A549 (cell line): ENCODE measurements around the gene CCDC154. TPM values are rescaled to one million over a fixed set of nuclear protein-coding genes. Genes with fewer than 3 reads are reported as not detected.

ENCODE experiments used
- ATAC-seq, 2 experiments: fragments of 200-7000 bp in 1 of 2; fragments of >200 bp in 1 of 2; cut with Nextera tagmentation in 1 of 2; cut with Tn5 transposase in 1 of 2; 3 replicates each; pipeline versions ENCODE4 v1.8.0 to v1.9.1; 2018 to 2020; ENCODE audit warnings: mild to moderate bottlenecking in 1 of 2, moderate library complexity in 1 of 2
- CTCF ChIA-PET: fragments of 300-600 bp; sonication (Branson Sonifier 250); formaldehyde crosslinking; extraction: SDS; loops from one replicate; lab custom pipeline; 2021; ENCODE audit warnings: antibody characterized with exemption, inconsistent platforms; lab: Yijun Ruan, JAX
- POLR2A ChIA-PET: fragments of 350-600 bp; formaldehyde crosslinking; extraction: SDS; loops from one replicate; lab custom pipeline; 2021; ENCODE audit warnings: antibody characterized with exemption, inconsistent platforms; lab: Yijun Ruan, JAX
- DNase-seq, 2 experiments: peaks; one replicate each; pipeline versions ENCODE4 v3.0.0 to v3.0.0-alpha.2; 2011 to 2016; ENCODE audit warnings: low read depth in 1 of 2, low spot score in 1 of 2
- FAIRE-seq: peaks from 2 replicates; lab custom pipeline; 2011; peaks lifted over from hg19 to GRCh38; lab: Jason Lieb, UNC
- H3K27ac ChIP-seq, 2 experiments: fragments of >200 bp; sonication (Bioruptor Twin); formaldehyde crosslinking; 3 replicates each; pipeline ENCODE4 v1.5.1; 2016 to 2017
- H3K4me1 ChIP-seq: fragments of >200 bp; sonication (Bioruptor Twin); formaldehyde crosslinking; 3 replicates; pipeline ENCODE4 v1.6.1; 2016
- H3K4me2 ChIP-seq: fragments of >200 bp; sonication (Bioruptor Twin); formaldehyde crosslinking; 3 replicates; pipeline ENCODE4 v1.6.1; 2016
- H3K4me3 ChIP-seq: fragments of >200 bp; sonication (Bioruptor Twin); formaldehyde crosslinking; 3 replicates; pipeline ENCODE4 v1.5.1; 2016
- H3K9me3 ChIP-seq: fragments of >200 bp; sonication (Bioruptor Twin); formaldehyde crosslinking; 3 replicates; pipeline ENCODE4 v1.6.1; 2016
- BHLHE40 ChIP-seq: IDR thresholded peaks from 2 replicates; pipeline ENCODE4 v1.6.1; 2012; ENCODE audit warnings: low read depth, low read length, inconsistent platforms
- CHD2 ChIP-seq: fragments of 150-350 bp; IDR thresholded peaks from 2 replicates; pipeline ENCODE4 v1.6.1; 2014; ENCODE audit warnings: low read length; ENCODE audit not compliant: partially characterized antibody
- ESRRA ChIP-seq: fragments of 150-350 bp; IDR thresholded peaks from 2 replicates; pipeline ENCODE4 v1.6.1; 2014; ENCODE audit warnings: mild to moderate bottlenecking, low read length, borderline replicate concordance
- FOSB ChIP-seq: fragments of 250-450 bp; sonication (Bioruptor Pico); IDR thresholded peaks from 2 replicates; pipeline ENCODE4 v1.5.0; 2020; ENCODE audit warnings: mild to moderate bottlenecking, moderate library complexity
- GATA3 ChIP-seq: IDR thresholded peaks from 2 replicates; pipeline ENCODE4 v1.6.1; 2012; ENCODE audit warnings: borderline replicate concordance
- HOXA7 ChIP-seq: fragments of 250-450 bp; sonication (Bioruptor Pico); IDR thresholded peaks from 2 replicates; pipeline ENCODE4 v1.5.0; 2020; ENCODE audit warnings: mild to moderate bottlenecking, moderate library complexity
- HOXB5 ChIP-seq: fragments of 250-450 bp; sonication (Bioruptor Pico); IDR thresholded peaks from 2 replicates; pipeline ENCODE4 v1.5.0; 2020; ENCODE audit warnings: mild to moderate bottlenecking, moderate library complexity
- KDM1A ChIP-seq: fragments of 200-600 bp; sonication (generic); IDR thresholded peaks from 2 replicates; pipeline ENCODE4 v1.6.1; 2016; ENCODE audit warnings: low read depth, mild to moderate bottlenecking
- MAX ChIP-seq: IDR thresholded peaks from 2 replicates; pipeline ENCODE4 v1.6.1; 2012
- MYC ChIP-seq: IDR thresholded peaks from 2 replicates; pipeline ENCODE4 v1.6.1; 2012; ENCODE audit warnings: mild to moderate bottlenecking, inconsistent platforms, low read length, improper control_type of control experiment, borderline replicate concordance
- PBX3 ChIP-seq: IDR thresholded peaks from 2 replicates; pipeline ENCODE4 v1.6.1; 2012
- POLR2A ChIP-seq: IDR thresholded peaks from 2 replicates; pipeline ENCODE4 v1.6.1; 2012; ENCODE audit warnings: mild to moderate bottlenecking, low read length
- RARB ChIP-seq: fragments of 250-450 bp; sonication (Bioruptor Pico); IDR thresholded peaks from 2 replicates; pipeline ENCODE4 v1.8.0; 2021; ENCODE audit warnings: mild to moderate bottlenecking, moderate library complexity
- RFX5 ChIP-seq: fragments of 450-650 bp; IDR thresholded peaks from 2 replicates; pipeline ENCODE4 v1.7.1; 2014; ENCODE audit warnings: antibody characterized with exemption, mild to moderate bottlenecking, moderate library complexity
- SMC3 ChIP-seq: fragments of >200 bp; sonication (Bioruptor Twin); formaldehyde crosslinking; IDR thresholded peaks from 3 replicates; pipeline ENCODE4 v1.6.1; 2018; ENCODE audit warnings: inconsistent platforms
- TFCP2L1 ChIP-seq: fragments of 250-450 bp; sonication (Bioruptor Pico); IDR thresholded peaks from 2 replicates; pipeline ENCODE4 v1.5.0; 2021; ENCODE audit warnings: mild to moderate bottlenecking
- ZFP36 ChIP-seq: fragments of 450-650 bp; IDR thresholded peaks from 2 replicates; pipeline ENCODE4 v1.6.1; 2014; ENCODE audit warnings: borderline replicate concordance; ENCODE audit not compliant: partially characterized antibody
- ZNF302 ChIP-seq: fragments of 250-450 bp; sonication (Bioruptor Pico); IDR thresholded peaks from 2 replicates; pipeline ENCODE4 v1.9.0; 2021; ENCODE audit warnings: inconsistent platforms, mild to moderate bottlenecking, moderate library complexity
- WGBS: methylation state at CpG from one replicate; pipeline ENCODE4 v1.1.6; 2017; ENCODE audit errors: missing lambda C conversion rate; 5-methylcytosine and 5-hydroxymethylcytosine counted together
- polyA plus RNA-seq, 4 experiments: library from polyadenylated mRNA; depleted of rRNA in 3 of 4; stranded (reverse); fragments of >200 nt; fragmentation: RNase III in 1 of 4; extraction: RNeasy Plus Mini Kit Qiagen cat#74134 plus additional on column Dnase treatment in 1 of 4; gene quantifications; 2 replicates in 3 of 4; 3 replicates in 1 of 4; pipeline ENCODE4 v1.2.3, GENCODE V29; 2011 to 2017
- TF ChIP-seq, protein P1 (sequence below): fragments of 450-650 bp; IDR thresholded peaks from 2 replicates; pipeline ENCODE4 v1.6.1; 2014; ENCODE audit warnings: antibody characterized with exemption
- TF ChIP-seq, protein P2 (sequence below): fragments of 250-450 bp; sonication (Bioruptor Pico); IDR thresholded peaks from 2 replicates; pipeline ENCODE4 v1.5.0; 2020; ENCODE audit warnings: low read depth, mild to moderate bottlenecking, moderate library complexity

CCDC154 gene
- polyA plus RNA-seq, 2 of the 4 experiments (the other 2 are of a cell fraction) = 0.16 to 0.74 TPM

GRCh38 chr16:1459967-1460366 lies 15.6 kb upstream of the CCDC154 start:
- 88% methylated on average over 10 of the region's 10 CpGs for WGBS
- no peak for FAIRE-seq
- DNase-seq = no peak
- ChIA-PET POLR2A (interaction anchor here (0.7 kb wide), 1 partner anchor 1561 kb away, joined by 3 read pairs; no protein-coding TSS in a partner anchor), CTCF (interaction anchor here (0.9 kb wide), 1 partner anchor 13 kb away, joined by 3 read pairs; no protein-coding TSS in a partner anchor)
- Histone ChIP-seq H3K4me2 (no peak overlapping the region), H3K9me3 (no peaks in the 10 kb centered on the region), H3K4me3 (no peak overlapping the region), H3K4me1 (no peaks in the 10 kb centered on the region), H3K27ac (no peak overlapping the region)
- TF ChIP-seq ZNF302 (no peak), KDM1A (no peak), TFCP2L1 (CRISPR knock-in tag) (no peak), FOSB (no peak), ZFP36 (no peak), PBX3 (no peak), MYC (no peak), RARB (CRISPR knock-in tag) (no peak)
- no peak for ATAC-seq

- POLR2A ChIA-PET = interaction anchor here (0.6 kb wide), 1 partner anchor 387 kb away, joined by 3 read pairs; no protein-coding TSS in a partner anchor
- no peak for TF ChIP-seq SMC3
- FAIRE-seq (no peak), ATAC-seq (0 out of 6 replicates have a peak, but pooled peaks of 1 of the 2 experiments have one; percentile 11), DNase-seq (no peak)
- no peak overlapping the region for H3K4me3 ChIP-seq
- H3K27ac ChIP-seq = no peak overlapping the region
- H3K4me1 ChIP-seq = no peaks in the 10 kb centered on the region
- H3K9me3 ChIP-seq = no peaks in the 10 kb centered on the region
- H3K4me2 ChIP-seq = no peak overlapping the region
- CTCF ChIA-PET = interaction anchor here (1.0 kb wide), 1 partner anchor 79 kb away, joined by 5 read pairs; no protein-coding TSS in a partner anchor
- 94% methylated on average over 11 of the region's 14 CpGs for WGBS
Measured at GRCh38 chr16:1458977-1459341, 14.6 kb upstream of the CCDC154 start.

DNA sequence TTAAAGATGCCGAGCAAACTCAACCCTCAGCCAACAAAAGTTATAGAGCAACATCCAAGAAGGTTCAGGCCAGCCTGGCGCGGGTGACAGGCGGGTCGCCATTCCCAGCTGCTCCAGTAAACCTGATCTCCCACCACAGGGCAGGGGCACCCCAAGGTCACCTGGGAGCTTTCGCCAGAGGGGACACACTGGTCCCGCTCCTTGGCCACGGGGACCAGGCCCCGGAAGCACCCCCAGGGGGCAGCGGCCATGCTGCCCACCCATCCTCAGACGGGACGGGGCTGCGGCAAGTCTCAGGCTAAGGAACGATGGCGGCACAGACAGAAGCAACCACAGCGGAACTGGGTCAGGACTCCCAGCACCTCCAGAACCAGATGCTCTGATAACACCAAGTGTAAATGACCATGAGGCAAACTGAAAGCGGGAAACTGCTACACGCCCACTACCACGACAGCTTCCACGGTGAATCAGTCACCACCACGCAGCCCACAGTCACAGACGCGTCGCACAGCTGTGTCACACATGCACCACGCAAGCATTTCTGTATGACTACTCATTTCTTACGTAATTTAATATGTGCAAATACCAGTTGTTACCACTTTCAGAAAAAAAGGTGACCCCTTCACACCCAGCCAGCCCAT lies 14.1 kb upstream of the CCDC154 start:
- no peak for ATAC-seq
- ChIA-PET POLR2A (interaction anchor here (0.6 kb wide), 1 partner anchor 388 kb away, joined by 3 read pairs; no protein-coding TSS in a partner anchor), CTCF (no interaction called here)
- Histone ChIP-seq H3K4me2 (no peak overlapping the region), H3K9me3 (no peaks in the 10 kb centered on the region), H3K27ac (no peak overlapping the region), H3K4me1 (no peaks in the 10 kb centered on the region), H3K4me3 (no peak overlapping the region)
- DNase-seq = no peak
- FAIRE-seq = no peak
- TF ChIP-seq POLR2A (no peak), KDM1A (no peak)
- TF ChIP-seq, protein P1, sequence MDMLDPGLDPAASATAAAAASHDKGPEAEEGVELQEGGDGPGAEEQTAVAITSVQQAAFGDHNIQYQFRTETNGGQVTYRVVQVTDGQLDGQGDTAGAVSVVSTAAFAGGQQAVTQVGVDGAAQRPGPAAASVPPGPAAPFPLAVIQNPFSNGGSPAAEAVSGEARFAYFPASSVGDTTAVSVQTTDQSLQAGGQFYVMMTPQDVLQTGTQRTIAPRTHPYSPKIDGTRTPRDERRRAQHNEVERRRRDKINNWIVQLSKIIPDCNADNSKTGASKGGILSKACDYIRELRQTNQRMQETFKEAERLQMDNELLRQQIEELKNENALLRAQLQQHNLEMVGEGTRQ = no peak
- WGBS = 92% methylated on average over 25 of the region's 26 CpGs

DNA sequence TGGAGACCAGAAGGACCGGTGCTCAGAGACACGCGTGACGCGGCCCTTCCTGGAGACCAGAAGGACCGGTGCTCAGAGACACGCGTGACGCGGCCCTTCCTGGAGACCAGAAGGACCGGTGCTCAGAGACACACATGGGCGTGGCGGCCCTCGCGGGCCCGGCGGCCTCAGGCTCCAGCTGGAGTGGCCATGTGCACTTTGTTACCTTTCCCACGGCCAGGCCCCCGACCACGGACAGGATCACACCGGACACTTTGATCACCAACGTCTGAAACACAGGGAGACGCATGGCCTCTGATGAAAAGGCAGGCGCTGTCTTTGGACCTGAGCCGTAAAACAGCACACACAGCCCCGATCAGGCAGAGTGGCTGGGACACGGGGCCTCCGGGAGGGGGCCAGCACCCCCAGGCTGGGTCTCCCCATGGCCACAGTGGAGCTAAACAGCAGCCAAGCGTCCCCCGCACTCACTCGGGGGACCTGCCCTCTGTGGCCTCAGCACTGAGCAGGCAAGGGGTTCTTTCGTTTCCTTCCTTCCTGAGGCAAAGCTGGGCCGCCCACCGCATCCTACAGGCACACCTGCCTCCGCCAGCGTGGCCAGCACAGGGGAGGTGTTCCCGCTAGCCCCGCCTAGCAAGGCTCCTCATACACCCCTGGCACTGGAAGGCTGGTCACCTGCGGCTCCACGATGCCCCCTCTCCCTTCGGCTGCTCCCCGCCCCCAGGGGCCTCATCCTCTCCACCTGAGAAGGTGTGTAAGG lies 13.3 kb upstream of the CCDC154 start:
- 92% methylated on average over 40 of the region's 42 CpGs for WGBS
- ChIA-PET CTCF (no interaction called here), POLR2A (no interaction called here)
- DNase-seq = no peak
- no peaks in the 10 kb centered on the region for H3K4me1 ChIP-seq
- TF ChIP-seq MAX (no peak), BHLHE40 (no peak), ESRRA (no peak), TFCP2L1 (CRISPR knock-in tag) (no peak), HOXA7 (CRISPR knock-in tag) (no peak), HOXB5 (CRISPR knock-in tag) (no peak), GATA3 (no peak), CHD2 (no peak), RFX5 (no peak)
- TF ChIP-seq, protein P2, sequence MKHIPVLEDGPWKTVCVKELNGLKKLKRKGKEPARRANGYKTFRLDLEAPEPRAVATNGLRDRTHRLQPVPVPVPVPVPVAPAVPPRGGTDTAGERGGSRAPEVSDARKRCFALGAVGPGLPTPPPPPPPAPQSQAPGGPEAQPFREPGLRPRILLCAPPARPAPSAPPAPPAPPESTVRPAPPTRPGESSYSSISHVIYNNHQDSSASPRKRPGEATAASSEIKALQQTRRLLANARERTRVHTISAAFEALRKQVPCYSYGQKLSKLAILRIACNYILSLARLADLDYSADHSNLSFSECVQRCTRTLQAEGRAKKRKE (CRISPR knock-in tag) = no peak
- no peaks in the 10 kb centered on the region for H3K9me3 ChIP-seq
- H3K4me3 ChIP-seq = no peak overlapping the region
- no peak for ATAC-seq
- H3K4me2 ChIP-seq = no peak overlapping the region
- FAIRE-seq = no peak
- no peak overlapping the region for H3K27ac ChIP-seq
